AG09309 (cell line): Measurements from ENCODE around the gene PTGIS.

Experiments
- DNase-seq: peaks from one replicate; pipeline ENCODE4 v3.0.0-alpha.2; 2010; ENCODE audit warnings: low read depth
- H3K4me3 ChIP-seq: 2 replicates; pipeline ENCODE4 v1.5.1; 2011; ENCODE audit warnings: mild to moderate bottlenecking, low read depth, low read length, moderate library complexity; ENCODE audit not compliant: control insufficient read depth
- CTCF ChIP-seq: IDR thresholded peaks from 2 replicates; pipeline ENCODE4 v1.5.1; 2011; ENCODE audit warnings: mild to moderate bottlenecking, low read depth, low read length, inconsistent platforms; ENCODE audit not compliant: insufficient read depth, control insufficient read depth; ENCODE audit errors: missing control alignments

Gene PTGIS

DNA sequence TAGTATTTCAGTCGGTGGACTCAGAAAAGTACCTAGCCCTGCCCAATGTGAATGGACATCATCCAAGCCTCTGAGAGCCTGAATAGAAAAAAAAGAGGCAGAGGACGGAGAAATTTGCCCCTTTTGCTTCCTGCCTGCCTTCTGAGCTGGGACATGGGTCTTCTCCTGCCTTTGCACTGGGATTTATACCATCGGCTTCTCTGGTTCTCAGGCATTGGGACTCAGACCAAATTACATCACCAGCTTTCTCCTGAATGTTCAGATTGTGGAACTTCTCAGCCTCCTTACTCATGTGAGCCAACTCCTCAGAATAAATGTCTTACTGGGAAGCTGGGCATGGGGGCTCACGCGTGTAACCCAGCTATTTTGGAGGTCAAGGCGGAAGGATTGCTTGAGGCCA lies 105.3 kb downstream of the PTGIS start:
- no peak overlapping the region for H3K4me3 ChIP-seq
- no peak for TF ChIP-seq CTCF
- no peak for DNase-seq

- DNase-seq = no peak
- no peak for TF ChIP-seq CTCF
- no peak overlapping the region for H3K4me3 ChIP-seq
Measured at GRCh38 chr20:49461894-49462620, 105.9 kb downstream of the PTGIS start.

DNA sequence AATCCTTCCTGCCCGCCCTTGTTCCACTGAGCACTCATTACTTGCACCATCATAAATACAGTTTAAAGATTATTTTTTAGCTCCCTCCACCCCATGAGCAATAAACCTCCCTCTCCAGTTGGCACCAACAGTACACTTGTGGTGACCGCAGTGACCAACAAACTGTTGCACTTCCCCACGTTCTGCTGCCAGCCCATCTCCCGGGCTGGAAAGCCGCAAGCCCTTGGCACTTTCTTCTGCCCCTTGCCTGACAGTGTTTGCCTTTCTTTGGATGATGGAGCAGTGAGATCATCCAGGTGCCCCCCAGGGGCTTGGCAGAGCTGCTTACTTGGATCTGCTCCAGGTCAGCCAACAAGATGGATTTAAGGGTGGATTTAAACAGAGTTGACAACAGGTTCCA lies 107.0 kb downstream of the PTGIS start:
- H3K4me3 ChIP-seq = no peak overlapping the region
- TF ChIP-seq CTCF = no peak
- DNase-seq = no peak

GRCh38 chr20:49460131-49460530 lies 107.8 kb downstream of the PTGIS start:
- TF ChIP-seq CTCF = no peak
- H3K4me3 ChIP-seq = no peak overlapping the region
- DNase-seq = no peak

DNA sequence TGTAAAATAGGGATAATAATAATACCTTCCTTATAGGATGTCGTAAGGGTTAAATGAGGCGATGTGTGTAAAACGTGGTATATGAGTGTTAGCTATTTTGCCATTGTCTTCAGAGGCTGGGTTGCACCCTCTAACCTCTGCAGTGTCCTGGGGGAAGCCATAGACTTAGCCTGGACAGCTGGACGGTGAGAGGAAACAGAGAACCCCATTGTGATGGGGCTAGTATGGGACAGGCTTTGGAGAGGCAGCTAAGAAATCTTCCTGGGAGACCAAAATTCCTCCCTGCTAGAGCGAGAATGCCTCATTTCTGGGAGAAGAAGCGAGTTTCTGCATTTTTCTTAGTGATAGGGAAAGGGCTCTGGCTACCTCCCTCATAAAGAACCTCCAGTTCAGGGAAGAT lies 108.3 kb downstream of the PTGIS start:
- DNase-seq = no peak
- no peak for TF ChIP-seq CTCF
- H3K4me3 ChIP-seq = no peak overlapping the region

DNA sequence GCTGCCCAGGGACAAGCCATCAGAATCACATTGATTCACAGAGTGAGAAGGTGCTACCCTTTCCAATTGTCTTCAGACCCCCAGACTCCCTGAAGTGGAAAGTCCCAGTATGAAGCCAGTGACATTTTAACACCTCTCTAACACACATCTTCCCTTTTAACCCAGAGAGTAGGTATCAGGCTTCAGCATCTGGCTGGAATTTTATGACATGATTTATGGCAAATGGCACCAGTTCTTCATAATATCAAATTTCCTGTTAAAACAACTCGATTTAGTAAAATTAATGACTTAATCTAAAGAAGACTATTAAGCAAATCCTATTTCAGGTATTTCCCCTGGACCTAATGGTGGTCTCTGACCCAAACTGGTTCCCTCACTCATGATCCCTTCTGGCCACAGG lies 110.5 kb downstream of the PTGIS start:
- no peak overlapping the region for H3K4me3 ChIP-seq
- DNase-seq = no peak
- TF ChIP-seq CTCF = no peak
